Hepatocyte (in vitro differentiated cells): Measurements from ENCODE around the gene GALNT15.

Source experiments
- CTCF ChIP-seq: fragments of 200-600 bp; sonication (generic); IDR thresholded peaks from 2 replicates; pipeline ENCODE4 v1.5.1; 2016; ENCODE audit warnings: antibody characterized with exemption, mild to moderate bottlenecking; ENCODE audit not compliant: poor library complexity
- EZH2 ChIP-seq: fragments of 200-600 bp; sonication (generic); IDR thresholded peaks from 2 replicates; pipeline ENCODE4 v1.6.1; 2016; ENCODE audit warnings: antibody characterized with exemption, mild to moderate bottlenecking, borderline replicate concordance
- EZH2phosphoT487 ChIP-seq: fragments of 200-600 bp; sonication (generic); IDR thresholded peaks from one replicate; pipeline ENCODE4 v1.6.1; 2018; ENCODE audit warnings: antibody characterized with exemption, mild to moderate bottlenecking, low read depth, moderate library complexity; ENCODE audit not compliant: unreplicated experiment, severe bottlenecking

- TF ChIP-seq CTCF (no peak), EZH2 (no peak), EZH2phosphoT487 (no peak)
Observed at GRCh38 chr3:16231983-16232382, 57.5 kb downstream of the GALNT15 start.
